GM18867 (cell line): ENCODE measurements around the gene CLCNKA.
"Not testable (repeated sequence)": the region's sequence is repeated elsewhere in the genome, so short reads cannot be mapped to it uniquely, and the experiment has no call there.

Experiments used
- ATAC-seq: cut with Tn5 transposase; IDR thresholded peaks from one replicate; pipeline ENCODE4 v1.9.1; 2021; ENCODE audit warnings: mild to moderate bottlenecking, moderate library complexity; ENCODE audit not compliant: unreplicated experiment

Gene CLCNKA

DNA sequence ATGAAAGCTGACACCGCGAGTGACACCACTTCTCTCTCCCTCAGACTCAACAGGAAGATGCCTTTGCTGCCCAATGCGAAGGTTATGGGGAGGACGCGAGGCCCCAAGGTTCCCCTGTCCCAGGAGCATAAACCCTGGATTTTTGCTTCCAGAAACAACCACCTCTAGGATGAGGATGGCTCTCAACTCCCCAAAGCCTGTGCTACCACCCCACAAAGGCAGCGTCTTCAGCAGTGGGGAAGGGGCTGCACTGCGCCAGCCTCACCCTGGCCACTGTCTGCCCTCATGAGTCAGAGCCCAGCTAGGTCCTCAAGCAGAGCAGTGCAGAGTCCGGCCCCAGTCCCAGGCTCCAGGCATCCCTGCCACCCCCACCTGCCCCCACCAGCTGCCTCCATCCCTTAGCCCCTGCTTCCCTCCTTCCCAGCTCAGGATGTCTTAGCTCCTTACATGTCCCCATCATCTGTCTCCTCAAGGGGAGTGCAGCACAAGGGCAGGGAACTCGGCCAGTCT lies 24.7 kb upstream of the CLCNKA start:
- ATAC-seq = no peak

DNA sequence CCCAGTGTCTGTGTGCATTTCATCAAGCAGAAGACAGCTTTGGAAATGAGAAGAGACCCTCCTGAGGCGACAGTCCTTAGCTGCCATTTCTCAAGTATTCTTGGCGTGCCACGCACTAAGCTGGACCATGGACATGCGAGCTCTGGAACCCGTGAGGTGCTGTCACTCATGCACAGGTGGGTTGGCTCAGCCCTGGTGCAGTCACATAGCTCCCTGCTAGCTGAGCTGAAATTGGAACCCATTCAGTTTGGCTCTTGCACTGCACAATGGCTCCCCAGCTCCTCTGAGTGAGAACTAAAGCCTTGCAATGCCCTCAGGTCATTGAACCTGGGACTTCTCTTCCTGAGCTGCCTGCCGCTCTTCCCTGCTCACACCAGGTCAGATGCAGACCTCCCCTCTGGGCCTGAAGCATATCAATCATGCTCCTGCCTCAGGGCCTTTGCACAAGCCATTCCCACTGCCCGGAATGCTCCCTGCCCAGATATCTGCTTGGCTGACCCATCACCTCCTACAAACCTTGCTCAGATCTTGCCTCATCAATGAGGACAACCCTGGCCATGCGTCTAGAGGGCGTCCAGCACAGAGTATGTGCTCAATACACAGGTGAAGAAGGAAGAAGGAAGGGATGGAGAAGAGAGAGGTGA lies 24.1 kb upstream of the CLCNKA start:
- no peak for ATAC-seq

DNA sequence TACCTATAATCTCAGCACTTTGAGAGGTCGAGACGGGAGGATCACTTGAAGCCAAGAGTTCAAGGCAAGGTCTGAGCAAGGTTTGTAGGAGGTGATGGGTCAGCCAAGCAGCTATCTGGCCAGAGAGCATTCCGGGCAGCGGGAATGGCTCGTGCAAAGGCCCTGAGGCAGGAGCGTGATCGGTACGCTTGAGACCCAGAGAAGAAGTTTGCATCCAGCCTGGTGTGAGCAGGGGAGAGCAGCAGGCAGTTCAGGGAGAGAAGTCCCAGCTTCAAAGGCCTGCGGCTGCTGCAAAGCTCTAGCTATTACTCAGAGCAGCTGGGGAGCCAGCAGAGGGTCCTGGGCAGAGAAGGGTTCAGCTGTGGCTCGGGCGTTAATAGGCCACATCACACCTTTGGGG lies 22.9 kb upstream of the CLCNKA start:
- no peak for ATAC-seq

- not testable (repeated sequence) for ATAC-seq
Measured at GRCh38 chr1:16001274-16001673, 20.6 kb upstream of the CLCNKA start.

DNA sequence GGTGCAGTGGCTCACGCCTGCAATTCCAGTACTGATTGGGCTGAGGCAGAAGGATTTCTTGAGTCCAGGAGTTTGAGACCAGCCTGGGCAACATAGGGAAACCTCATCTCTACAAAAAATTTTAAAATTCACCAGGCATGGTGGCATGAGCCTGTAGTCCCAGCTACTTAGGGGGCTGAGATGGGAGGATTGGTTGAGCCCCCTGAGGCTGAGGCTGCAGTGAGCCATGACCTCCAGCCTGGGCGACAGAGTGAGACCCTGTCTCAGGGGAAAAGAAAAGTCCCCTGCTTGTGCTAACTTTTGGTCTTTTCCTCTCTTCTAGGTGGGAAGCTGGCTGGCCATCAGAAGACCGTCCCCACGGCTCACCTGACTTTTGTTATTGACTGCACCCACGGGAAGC lies 16.2 kb upstream of the CLCNKA start:
- ATAC-seq = no peak

DNA sequence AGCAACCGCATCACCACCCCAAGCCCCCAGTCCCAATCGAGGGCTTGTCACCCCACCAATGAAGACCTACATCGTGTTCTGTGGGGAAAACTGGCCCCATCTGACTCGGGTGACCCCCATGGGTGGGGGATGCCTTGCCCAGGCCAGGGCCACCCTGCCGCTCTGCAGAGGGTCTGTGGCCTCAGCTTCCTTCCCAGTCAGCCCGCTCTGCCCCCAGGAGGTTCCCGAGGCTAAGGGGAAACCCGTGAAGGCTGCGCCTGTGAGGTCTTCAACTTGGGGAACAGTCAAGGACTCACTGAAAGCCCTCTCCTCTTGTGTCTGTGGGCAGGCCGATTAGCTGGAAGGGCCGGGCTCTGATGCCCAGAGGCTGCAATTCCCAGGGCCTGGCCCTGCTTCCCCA lies 15.8 kb upstream of the CLCNKA start:
- no peak for ATAC-seq

DNA sequence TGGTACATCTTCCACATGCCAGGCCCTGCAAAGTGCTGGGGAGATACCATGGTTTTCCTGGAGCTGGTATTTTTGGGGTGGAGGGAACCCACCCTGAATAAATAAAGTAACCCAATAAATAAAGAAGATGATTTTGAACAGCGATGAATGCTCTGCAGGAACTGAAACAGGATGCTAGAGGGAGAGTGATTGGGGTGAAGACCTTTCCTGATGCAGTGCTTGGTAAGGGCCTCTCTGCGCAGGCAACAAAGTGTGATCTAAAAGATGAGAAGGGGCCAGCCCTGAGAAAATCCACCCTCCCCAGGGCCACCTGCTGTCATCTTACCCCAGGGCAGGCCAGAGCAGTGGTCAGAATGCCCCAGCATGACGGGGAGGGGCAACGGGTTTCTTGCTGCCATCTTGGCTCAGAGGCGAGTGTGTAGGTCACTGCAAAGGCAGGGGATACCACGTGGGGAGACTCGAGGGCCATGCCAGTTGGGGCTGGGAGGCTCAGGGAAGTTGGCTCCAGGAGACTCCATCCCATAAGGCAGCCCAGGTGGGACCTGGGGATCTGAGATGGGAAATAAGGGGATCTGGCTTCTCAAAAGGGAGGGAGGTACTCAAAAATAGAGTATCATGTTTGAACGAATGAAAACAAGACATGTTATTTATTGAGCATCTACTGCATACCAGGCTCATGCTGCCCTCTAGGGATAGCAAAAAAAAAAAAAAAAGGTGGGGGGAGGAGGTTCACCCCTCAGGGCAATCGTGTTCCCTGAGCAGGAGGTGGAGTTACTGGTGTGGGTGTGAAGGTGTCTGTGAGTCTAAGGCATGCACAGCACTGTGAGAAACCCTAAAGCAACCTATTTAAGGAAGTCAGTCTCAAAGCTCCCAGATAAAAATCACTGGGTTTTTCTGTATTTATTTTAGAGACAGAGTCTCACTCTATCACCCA lies 15.0 kb upstream of the CLCNKA start:
- ATAC-seq = no peak

DNA sequence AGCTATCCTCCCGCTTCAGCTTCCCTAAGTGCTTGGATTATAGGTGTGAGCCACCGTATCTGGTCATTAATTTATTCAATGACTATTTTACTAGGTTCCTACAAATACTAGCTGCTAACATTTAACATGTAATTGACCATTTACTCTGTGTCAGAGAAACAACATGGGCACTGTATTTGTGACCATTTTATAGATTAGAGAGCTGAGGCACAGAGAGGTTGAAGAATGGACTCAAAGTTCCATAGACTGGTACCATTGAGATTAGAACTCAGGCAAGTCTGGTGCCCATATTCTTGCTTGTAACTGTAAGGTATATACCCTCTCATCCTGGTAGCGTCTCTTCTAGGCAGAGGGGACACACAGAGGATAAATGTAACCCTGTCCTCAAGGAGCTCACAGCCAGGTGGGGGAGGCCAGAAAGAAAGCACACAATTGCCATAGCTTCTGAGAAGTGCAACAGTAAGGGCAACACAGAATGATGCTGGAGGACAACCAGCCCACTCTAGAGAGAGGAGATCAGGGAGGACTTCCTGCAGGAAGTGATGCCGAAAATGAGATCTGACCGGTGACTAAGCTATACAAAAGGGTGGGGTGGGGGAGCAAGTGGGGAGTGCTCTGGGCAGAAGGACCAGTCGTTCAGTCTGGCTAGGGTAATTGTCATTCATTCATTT lies 14.0 kb upstream of the CLCNKA start:
- ATAC-seq = no peak

DNA sequence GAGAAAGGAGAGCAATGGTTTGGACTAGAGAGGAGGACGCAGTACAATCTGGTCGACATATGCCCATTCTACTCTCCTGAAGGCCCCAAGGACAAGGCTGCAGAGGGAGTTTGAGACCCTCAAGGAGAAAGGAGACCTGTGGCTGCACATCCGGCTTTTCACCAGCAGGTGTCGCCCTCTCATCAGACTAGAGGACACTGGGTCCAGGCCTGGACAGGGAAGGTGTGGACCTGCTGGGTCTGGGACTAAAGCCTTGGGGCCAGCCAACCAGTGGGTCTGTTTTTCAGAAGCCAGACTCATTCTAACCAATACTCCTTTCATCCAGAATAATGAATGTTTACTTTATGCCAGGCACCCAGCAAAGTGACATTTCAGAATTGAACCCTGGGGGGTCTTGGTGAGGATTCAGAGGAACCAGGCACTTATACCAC lies 12.8 kb upstream of the CLCNKA start:
- no peak for ATAC-seq

- no peak for ATAC-seq
Measured at GRCh38 chr1:16009678-16010077, 12.2 kb upstream of the CLCNKA start.

GRCh38 chr1:16010837-16011236 lies 11.0 kb upstream of the CLCNKA start:
- ATAC-seq = no peak

GRCh38 chr1:16011936-16012589 lies 9.8 kb upstream of the CLCNKA start:
- no peak for ATAC-seq

- ATAC-seq = no peak
Measured at GRCh38 chr1:16012590-16013219, 9.1 kb upstream of the CLCNKA start.

DNA sequence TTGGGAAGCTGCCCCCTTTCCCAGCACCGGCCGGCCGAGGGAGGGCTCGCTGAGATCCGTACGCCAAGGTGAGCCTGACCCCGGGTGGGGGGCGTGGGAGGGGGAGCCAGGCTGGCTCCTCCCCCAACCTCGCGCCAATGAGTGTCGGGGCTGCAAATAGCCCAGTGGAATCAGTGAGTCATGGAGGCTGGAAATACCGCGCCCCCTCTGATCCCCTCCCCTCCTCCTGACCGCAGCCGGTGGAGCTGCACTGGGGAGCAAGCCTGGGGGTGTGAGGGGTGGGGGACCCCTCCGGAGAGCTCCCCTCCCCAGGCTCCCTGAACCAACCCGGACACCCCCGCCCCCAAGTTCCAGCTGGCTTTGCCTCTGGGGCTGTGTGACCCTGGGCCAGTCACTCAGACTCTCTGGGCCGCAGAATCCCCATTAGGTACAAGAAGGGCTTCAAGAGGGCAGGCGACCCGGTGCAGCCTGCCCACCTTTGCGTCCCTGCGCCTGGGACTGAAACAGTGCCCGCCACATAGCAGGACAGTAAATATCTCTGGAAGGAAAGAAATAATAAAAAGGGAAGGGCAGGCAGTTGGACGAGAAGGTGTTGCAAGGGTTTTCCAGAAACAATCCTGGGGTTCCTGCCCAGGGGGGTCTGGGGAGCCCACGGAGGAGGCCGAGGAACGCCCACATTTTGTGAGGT lies 8.5 kb upstream of the CLCNKA start:
- ATAC-seq = no peak

GRCh38 chr1:16013908-16014258 lies 8.0 kb upstream of the CLCNKA start:
- no peak for ATAC-seq

GRCh38 chr1:16014509-16015482 lies 7.0 kb upstream of the CLCNKA start:
- no peak for ATAC-seq

- ATAC-seq = no peak
Measured at GRCh38 chr1:16015491-16015890, 6.3 kb upstream of the CLCNKA start.

DNA sequence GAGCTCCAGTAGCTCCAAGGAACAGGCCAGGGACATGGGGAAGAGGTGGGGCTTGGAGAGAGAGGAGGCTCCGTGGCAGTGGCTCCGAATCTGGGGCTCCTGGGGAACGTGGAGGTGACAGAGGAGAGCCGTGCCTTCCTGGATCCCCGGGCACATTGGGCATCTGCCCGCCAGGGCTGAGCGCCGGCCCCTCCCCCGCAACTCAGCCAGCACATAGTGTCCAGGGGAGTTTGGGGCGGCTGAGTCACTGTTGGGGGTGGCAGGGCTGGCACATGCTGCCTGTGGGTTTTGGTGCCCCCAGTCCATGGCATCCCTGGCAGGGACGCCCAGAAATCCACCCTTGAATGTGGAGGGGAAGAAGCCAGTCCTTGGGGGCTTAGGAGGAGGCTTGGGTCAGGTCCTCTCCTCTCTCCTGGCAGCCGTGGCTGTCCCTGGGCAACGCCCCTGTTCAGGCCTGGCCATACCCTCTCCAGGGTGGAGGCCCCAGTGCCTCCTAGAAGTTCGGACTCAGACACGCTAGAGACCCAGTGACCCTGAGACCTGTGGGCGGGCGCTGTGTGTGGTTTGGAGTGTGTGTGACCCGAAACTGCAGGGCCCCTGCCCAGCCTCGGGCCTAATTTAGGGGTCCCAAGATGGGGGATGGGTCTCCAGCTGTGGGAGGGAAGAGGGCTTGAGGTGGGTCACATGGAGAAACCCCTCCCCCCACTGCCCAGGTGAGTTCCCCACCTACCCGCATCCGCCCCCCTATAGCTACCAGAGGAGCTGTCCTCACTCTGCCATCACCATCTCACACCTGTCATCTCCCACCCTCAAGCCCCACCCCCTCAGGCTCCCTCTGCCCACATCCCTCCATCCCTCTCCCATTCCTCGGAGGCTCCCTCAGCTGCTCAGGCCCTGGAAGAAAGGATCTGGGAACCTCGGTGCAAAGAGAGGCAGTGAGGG lies 5.6 kb upstream of the CLCNKA start:
- no peak for ATAC-seq
